SH-SY5Y (cell line): ENCODE measurements around the gene C1orf198.

ENCODE experiments used
- GATA2 ChIP-seq: IDR thresholded peaks from 2 replicates; pipeline ENCODE4 v1.6.1; 2011; ENCODE audit warnings: mild to moderate bottlenecking, low read depth, low read length
- GATA3 ChIP-seq: IDR thresholded peaks from 2 replicates; pipeline ENCODE4 v1.6.1; 2011; ENCODE audit warnings: low read depth, mild to moderate bottlenecking, low read length, moderate library complexity

GRCh38 chr1:230788561-230789275 is 79.6 kb downstream of the C1orf198 start:
- TF ChIP-seq GATA3 (no peak), GATA2 (no peak)
